ENCODE data around the gene CABP4. TPM values are rescaled to one million over a fixed set of nuclear protein-coding genes. Genes with fewer than 3 reads are reported as not detected.

The CABP4 gene
- total RNA-seq, 1 experiment from 2014 or later: 0.06 TPM

GRCh38 chr11:67435727-67436458 lies 19.3 kb upstream of the CABP4 start:
- DNase-seq (ENCODE audit: low read depth): no peak

DNA sequence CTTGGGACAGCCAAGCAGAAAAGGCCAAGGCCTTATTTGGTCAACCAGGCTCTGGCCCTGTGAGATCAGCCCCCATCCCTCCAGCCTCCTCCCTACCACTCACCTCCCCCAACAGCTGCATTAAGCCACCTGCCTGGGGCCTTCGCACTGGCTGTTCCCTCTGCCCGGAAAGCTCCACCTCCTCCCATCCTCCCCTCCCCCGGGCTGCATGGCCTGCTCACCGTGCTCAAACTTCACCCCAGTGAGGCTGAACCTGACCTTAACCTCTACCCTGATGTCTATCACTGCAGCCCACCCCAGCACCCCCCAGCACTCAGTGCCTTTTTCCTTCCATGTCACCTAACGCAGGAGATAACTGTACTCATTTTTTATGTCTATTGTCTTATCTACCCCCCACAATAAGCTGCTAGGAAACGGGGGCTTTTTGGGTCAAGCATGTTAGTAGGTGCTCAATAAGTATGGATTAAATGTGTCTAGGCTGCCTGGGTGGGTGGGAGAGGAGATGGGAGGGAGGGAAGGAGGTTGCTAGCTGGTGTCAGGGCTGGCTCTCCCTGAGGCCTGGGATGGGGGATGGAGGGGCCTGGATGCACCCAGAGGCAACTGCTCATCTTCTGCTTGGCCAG lies 18.6 kb upstream of the CABP4 start:
- DNase-seq (ENCODE audit: low read depth): no peak

DNA sequence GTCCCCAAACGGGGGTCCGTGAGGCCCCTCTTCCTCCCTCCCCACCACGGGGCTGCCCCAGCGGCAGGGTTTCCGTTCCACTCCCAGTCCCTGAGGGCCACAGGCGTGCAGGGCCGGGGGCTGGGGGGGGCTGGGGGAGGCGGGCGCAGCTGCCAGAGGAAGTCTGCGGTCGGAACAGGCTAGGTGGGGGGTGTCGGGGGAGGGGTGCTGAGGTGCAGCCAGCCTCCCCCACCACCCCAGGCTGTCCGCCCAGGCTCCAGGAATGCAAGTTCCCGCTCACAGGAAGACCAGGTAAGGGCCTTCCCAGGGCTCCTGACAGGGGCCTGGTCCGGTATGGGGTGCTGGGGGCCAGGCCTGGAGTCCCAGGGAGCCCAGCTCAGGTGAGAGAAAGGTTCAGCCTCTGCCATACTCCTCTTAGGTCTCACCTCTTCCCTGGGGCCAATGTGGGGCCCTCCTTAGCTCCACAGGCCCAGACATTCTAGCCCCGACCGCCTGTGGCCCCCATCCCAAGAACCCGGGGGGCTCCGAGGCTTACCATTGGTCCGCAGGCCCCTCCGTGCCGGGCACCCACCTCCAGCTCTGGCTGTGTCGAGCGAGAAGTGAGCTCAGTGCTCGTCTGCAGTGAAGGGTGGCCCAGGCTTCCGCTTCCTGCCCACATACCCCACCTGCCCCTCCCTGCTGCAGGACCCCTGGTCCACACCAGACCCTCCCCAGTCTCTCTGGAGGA lies 17.9 kb upstream of the CABP4 start, which contains the start of gene PTPRCAP:
TSS of gene PTPRCAP (minus strand) at position 601 of the 727 bp plus-strand sequence. CDS start at position 538, 63 bp downstream.
- DNase-seq (ENCODE audit: low read depth): no peak

DNA sequence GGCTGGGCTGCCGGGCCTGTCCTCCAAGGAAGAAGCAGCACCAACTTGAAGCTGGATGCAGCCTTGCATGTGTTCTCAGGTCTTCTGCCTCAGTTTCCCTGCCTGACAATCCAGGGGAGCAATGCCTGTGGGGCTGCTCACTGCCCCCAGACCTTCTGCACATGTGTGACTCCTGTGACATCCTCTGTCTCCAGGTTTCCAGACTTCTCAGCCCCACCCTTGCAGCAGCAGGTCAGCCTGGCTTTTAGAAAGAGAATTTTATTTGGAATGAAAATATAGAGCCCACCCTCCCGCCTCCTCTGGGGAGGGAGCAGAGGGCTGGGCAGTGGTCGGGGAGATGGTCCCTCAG lies 17.4 kb upstream of the CABP4 start:
- no peak for DNase-seq (ENCODE audit: low read depth)

- DNase-seq (ENCODE audit: low read depth): no peak
Measured at GRCh38 chr11:67438158-67438902, 16.8 kb upstream of the CABP4 start.

DNA sequence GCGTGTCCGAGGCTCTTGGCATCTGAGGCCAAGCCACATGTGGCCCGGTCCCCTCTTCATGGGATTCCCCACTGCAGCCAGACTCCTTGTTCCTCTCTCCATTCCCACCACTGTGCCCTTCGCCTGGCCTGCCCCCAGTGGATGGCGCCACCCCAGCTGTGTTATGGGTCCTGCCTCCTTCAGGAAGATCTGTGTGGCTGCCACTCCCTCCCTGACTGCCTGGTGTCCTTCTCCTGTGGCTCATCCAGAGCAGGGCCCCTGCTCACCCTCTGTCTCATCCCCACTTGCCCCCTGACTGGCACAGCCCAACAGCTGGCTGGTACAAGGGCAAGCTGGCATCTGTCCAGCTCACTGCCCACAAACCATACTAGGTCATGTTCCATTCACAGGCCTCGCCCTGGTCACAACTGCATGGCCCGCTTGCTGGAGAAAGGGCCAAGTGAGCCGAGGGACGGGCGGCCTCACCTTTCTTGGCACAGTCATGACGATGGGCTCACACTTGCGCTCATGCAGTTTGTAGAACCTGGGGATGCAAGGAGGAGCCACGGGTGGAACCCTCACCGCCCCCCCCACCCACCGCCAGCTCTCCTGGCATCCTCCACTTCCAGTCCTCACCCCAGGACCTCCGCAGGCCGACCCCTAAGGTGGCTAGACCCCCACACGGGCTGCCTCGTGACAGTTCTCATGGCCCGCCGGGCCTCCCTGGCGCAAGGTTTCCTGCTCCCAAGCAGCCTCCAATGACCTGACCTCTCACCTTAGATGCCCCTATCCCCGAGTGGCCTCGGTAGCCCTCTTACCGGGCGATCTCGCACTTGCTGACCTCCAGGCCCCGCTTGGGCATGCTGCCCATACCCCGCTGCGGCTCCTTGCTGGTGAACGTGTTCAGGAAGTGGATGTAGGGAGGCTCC lies 15.6 kb upstream of the CABP4 start:
- peak; percentile 49 for DNase-seq (ENCODE audit: low read depth)

GRCh38 chr11:67440229-67441097 lies 14.7 kb upstream of the CABP4 start:
- DNase-seq (ENCODE audit: low read depth): no peak

- DNase-seq (ENCODE audit: low read depth): no peak
Measured at GRCh38 chr11:67441098-67441563, 14.0 kb upstream of the CABP4 start.

GRCh38 chr11:67441731-67442351 lies 13.3 kb upstream of the CABP4 start:
- no peak for DNase-seq (ENCODE audit: low read depth)

DNA sequence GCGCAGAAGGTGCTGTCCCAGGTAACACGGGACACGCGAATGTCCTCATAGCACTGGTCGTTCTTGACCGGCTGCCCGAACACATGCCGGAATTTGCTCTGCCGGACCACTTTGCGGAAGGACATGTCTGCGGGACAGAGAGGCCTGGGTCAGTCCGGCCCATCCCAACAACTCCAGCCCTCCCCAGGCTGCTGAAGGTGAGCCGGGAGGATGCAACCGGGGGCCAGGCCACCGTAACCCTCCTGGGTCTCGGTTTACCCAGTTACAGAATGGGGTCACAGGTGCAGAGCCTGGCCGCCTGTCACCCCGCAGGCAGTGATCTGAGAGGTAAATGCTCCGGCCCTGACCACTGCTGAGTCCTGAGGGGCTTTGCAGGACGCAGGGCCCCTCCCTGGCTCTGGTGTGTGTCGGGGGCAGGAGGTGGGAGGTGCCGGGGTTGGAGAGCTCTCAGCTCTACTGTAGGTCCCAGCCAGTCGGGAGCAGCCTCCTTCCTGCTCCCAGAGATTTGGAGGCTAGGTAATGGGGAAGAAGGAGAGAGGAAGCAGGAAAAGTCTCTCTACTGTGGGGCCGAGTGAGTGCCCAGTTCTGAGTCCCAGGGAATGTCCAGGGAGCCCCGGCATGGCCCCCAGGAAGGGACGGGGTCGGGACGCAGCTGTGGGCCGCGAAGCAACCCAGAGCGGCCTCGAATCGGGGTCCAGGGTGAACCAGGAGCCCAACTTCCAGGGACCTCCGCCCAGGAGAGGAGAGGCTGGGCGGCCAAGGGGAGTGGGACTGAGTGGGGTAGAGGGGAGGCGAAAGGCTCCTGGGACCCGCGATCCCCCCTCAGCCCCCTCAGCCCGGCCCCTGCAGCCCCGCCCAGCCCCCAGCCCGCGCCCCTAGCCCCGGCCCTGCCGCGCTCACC lies 12.4 kb upstream of the CABP4 start:
- DNase-seq (ENCODE audit: low read depth): no peak

- DNase-seq (ENCODE audit: low read depth): no peak
Measured at GRCh38 chr11:67445515-67445914, 9.6 kb upstream of the CABP4 start.

- no peak for DNase-seq (ENCODE audit: low read depth)
Measured at GRCh38 chr11:67448220-67448609, 6.9 kb upstream of the CABP4 start.

DNA sequence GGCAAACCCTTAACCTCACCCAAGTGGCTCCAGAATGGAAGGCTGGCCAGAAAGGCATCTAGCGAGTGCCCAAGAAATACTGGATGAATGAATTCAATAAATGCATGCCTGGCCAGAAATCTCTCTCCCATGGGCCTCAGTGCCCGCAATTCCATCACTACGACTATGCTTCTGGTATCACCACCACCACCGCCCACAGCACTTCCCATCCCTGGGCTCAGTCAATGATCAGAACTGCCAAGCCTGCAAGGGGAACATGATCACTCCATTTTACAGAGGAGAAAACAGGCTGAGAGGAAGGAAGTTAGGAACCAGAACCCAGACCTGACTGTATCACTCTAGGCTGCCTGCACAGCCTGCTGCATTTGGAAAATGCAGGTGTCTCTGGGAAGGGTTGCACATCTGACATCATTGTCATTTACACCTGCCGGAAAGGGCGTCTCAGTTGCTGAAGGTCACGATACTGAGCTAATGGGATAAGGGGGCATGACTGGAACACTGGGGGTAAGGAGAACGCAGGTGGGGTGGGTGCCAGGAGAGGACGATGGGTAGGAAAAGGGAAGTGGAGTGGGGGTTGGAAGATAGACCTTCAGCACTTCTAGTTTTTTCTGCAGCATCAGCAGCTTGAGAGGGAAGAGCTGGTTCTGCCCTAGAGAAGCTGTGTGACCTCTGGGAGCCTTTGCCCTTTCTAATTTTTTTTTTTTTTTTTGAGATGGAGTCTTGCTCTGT lies 5.9 kb upstream of the CABP4 start:
- DNase-seq (ENCODE audit: low read depth): no peak

GRCh38 chr11:67450796-67451657 lies 4.1 kb upstream of the CABP4 start:
- no peak for DNase-seq (ENCODE audit: low read depth)

GRCh38 chr11:67451658-67451976 lies 3.5 kb upstream of the CABP4 start:
- no peak for DNase-seq (ENCODE audit: low read depth)

GRCh38 chr11:67452141-67452952 lies 2.8 kb upstream of the CABP4 start, which contains the start of gene GPR152:
Gene GPR152, minus strand, starts transcription at chr11:67452729. Its CDS starts 5 bp downstream, at chr11:67452724.
- no peak for DNase-seq (ENCODE audit: low read depth)
